Right lobe of liver (tissue), 4 donors: ENCODE results near the gene NRM.

Experiments used
- POLR2A ChIP-seq: fragments of 450-650 bp; IDR thresholded peaks from one replicate; pipeline ENCODE4 v1.6.1; 2017; ENCODE audit warnings: antibody characterized with exemption, mild to moderate bottlenecking
- TF ChIP-seq, protein P1 (sequence below), 4 donors: fragments of 200-600 bp in 3 of 4; fragments of 450-650 bp in 1 of 4; IDR thresholded peaks; one replicate each; pipeline versions ENCODE4 v1.5.1 to v1.8.0; 2016 to 2022; ENCODE audit warnings: antibody characterized with exemption in 4 of 4, mild to moderate bottlenecking in 2 of 4
- donor health status: DM: no; HTN: no; CAD: no.
- donor health status: DM: no; HTN: no; CAD: no.
- donor health status: DM: no; HTN: yes; CAD: no.

- TF ChIP-seq, protein P1, sequence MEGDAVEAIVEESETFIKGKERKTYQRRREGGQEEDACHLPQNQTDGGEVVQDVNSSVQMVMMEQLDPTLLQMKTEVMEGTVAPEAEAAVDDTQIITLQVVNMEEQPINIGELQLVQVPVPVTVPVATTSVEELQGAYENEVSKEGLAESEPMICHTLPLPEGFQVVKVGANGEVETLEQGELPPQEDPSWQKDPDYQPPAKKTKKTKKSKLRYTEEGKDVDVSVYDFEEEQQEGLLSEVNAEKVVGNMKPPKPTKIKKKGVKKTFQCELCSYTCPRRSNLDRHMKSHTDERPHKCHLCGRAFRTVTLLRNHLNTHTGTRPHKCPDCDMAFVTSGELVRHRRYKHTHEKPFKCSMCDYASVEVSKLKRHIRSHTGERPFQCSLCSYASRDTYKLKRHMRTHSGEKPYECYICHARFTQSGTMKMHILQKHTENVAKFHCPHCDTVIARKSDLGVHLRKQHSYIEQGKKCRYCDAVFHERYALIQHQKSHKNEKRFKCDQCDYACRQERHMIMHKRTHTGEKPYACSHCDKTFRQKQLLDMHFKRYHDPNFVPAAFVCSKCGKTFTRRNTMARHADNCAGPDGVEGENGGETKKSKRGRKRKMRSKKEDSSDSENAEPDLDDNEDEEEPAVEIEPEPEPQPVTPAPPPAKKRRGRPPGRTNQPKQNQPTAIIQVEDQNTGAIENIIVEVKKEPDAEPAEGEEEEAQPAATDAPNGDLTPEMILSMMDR (IDR thresholded peaks at IDR 0.05) = no peak
- no peak for TF ChIP-seq POLR2A
Observed at GRCh38 chr6:30726506-30727413, 36.0 kb upstream of the NRM start.
